HG02763 (cell line): Measurements from ENCODE around the gene PERM1.
"Not testable (repeated sequence)": the region's sequence is repeated elsewhere in the genome, so short reads cannot be mapped to it uniquely, and the experiment has no call there.

Source experiments
- ATAC-seq: cut with Tn5 transposase; IDR thresholded peaks from one replicate; pipeline ENCODE4 v1.9.1; 2021; ENCODE audit warnings: mild to moderate bottlenecking, moderate library complexity; ENCODE audit not compliant: unreplicated experiment

The PERM1 gene, protein sequence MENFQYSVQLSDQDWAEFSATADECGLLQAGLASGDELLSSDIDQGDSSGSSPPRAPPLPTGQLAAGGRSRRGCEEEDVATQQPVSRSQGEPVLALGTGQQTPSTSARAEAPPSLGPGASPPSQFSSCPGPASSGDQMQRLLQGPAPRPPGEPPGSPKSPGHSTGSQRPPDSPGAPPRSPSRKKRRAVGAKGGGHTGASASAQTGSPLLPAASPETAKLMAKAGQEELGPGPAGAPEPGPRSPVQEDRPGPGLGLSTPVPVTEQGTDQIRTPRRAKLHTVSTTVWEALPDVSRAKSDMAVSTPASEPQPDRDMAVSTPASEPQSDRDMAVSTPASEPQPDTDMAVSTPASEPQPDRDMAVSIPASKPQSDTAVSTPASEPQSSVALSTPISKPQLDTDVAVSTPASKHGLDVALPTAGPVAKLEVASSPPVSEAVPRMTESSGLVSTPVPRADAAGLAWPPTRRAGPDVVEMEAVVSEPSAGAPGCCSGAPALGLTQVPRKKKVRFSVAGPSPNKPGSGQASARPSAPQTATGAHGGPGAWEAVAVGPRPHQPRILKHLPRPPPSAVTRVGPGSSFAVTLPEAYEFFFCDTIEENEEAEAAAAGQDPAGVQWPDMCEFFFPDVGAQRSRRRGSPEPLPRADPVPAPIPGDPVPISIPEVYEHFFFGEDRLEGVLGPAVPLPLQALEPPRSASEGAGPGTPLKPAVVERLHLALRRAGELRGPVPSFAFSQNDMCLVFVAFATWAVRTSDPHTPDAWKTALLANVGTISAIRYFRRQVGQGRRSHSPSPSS

DNA sequence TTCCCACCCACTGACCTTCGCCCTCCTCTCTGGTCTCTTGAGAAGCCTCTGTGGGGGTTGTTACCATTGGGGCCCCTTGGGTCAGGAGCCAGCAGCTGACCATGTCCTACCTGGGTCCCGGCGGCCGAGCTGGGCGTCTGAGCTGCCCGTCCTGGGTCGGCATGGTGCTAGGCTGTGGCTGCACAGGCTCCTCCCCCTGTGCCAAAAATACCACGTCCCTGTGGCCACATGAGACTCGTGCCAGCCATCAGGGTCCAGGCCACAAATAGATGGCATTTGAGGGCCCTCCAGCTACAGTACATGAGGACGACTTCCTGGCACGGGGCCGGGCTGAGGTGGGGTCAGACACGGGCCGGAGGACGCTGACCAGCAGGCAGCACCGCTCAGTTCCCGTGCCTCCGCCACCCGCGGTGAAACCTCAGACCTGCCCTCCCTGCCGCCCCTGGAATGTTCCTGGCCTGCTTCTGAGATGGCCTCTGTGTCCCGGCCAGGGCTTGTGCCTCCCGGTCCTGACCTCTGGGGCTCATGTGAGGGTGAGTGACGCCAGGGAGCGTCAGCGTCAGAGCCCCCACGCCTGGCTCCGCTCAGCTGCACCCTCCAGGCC, at the start of gene PERM1:
TSS of gene PERM1 (minus strand) at position 139 of the 604 bp plus-strand sequence. CDS start 1,064 bp downstream, outside the sequence.
- ATAC-seq: no peak

DNA sequence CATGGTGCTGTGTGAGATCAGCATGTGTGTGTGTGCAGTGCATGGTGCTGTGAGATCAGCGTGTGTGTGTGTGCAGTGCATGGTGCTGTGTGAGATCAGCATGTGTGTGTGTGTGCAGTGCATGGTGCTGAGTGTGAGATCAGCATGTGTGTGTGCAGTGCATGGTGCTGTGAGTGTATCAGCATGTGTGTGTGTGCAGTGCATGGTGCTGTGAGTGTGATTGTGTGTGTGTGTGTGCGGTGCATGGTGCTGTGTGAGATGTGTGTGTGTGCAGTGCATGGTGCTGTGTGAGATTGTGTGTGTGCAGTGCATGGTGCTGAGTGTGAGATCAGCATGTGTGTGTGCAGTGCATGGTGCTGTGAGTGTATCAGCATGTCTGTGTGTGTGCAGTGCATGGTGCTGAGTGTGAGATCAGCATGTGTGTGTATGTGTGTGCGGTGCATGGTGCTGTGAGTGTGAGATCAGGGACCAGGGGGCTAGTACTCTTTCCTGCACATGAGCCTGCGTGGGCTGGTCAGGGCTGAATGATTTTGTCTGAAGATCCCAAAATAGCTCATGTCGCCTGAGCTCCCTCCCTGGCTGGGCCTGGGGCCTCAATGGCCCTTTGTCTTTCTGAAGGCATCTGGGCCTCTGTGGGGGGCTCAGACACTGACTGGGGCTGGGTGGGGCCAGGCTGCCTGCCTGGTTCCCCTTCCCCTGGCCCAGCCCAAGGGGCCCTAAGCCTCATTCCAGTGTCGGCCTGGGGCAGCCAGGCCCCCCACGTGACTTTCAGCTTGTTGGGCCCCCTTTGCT, 49.2 kb upstream of the PERM1 start:
- not testable (repeated sequence) for ATAC-seq

DNA sequence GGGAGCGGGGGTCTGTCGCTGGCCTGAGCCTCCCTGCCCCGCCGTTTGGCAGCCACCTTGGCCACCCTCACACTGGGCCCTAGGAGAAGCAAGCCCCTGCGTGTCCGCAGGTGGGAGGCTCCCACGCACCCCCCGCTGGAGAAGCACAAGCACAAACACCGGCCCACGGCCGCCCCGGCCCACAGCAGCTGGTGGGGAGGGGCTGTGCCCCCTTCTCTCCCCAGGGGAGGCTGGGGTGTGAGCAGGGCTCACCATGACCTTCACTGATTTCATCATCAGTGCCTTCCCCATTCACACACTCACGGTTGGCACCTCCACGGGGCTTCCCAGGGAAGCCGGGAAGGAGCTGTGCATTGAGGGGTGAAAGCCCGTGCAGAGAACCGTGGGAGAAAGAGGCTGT, 45.9 kb upstream of the PERM1 start:
- no peak for ATAC-seq

DNA sequence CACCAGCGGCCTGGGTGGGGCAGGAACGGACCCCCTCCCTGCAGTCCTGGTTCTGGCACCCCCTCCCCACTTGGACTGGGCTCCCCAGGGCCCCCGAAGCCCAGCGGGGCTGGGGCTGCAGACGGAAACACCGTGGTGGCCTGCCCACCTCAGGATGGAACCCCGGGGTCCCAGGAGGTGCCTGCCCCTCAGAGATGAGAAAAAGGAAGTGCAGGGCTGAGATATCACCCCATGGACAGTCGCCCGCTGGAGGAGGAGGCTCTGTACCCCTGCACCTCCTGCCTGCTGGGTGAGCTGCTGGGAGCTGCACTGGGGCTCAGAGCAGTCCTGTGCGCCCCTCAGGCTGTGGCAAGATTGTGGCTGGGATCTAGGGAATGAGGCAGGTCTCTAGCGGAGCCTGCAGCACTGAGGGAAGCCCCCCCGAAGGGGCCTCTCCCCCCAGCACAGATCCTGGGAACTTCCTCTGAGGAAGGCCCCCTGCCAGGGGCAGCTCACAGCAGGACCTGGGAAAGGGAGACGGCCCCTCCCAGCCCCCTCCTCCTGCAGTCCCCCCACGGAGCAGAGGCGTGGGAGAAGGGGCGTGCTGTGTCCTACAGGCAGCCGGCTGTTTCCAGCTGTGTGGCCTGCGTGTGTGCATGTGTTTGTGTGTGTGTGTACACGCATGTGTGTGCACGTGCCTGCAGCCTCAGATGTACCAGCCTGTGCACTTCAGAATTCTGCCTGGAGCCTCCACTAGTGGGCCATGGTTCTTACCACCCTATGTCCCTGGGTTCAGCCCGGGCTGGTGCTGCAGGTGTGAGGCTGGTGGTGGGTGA, 44.9 kb upstream of the PERM1 start:
- ATAC-seq: no peak

DNA sequence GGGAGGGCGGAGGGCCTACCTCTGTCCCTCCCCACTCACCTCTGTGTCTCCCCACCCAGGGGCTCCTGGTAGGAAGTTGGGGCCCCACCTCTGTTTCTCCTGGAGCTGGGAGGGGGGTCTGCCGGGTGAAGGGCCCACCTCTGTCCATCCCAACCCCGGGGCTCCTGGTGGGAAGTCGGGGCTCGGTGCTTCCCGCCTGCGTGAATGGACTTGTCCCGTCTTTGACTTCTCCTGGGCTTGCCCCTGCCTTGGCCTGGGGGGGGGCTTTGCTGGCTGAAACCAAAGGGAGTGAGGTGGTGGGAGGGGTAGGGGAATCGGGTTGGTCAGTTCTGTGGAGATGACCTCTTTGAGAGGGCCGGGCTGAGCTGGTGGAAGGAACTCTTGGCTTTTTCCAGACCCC, 43.8 kb upstream of the PERM1 start:
- no peak for ATAC-seq

DNA sequence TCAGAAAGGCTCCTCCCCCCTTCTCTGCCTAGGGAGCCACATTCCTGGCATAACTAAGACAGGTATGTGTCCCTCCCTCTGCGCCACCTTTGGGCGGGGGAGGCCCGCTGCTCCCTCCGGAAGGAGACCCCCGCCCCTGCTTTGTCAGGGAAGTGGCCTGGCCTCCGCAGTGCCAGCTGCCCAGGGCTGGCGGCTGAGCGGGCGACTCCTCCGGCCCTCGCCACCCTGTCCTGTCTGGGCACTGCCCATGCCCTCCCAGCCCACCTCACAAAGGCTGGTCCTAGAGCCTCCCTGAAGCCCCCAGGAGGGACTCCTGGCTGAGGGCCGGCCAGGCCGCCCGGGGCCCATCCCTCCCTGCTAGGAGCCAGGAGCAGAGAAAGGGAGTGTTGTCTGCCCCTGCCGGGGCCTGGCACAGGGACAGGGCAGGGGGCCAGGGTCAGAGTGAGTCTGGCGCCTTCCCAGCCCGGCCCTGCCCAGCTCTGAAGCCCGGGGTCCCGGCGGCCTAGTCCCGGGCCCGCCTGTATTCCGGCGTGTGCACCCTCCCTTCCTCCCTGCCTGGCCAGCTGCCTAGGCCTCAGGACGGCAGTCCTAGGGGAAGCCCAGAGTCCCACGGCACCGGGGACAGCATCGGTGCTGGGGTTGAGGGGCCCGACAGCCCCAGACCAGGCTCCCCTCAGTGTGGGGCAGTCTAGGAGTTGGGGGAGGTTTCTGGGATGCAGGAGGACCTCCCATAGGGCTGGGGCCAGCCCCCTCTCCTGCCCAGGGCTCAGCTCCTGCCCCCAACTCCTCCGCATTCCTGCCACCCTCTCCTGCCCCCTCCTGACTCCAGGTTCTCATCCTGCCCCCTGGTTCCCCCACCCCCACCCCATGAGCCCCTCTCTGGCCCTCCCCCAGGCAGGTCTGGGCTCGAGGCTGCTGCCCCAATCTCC, 43.1 kb upstream of the PERM1 start:
- ATAC-seq: no peak

DNA sequence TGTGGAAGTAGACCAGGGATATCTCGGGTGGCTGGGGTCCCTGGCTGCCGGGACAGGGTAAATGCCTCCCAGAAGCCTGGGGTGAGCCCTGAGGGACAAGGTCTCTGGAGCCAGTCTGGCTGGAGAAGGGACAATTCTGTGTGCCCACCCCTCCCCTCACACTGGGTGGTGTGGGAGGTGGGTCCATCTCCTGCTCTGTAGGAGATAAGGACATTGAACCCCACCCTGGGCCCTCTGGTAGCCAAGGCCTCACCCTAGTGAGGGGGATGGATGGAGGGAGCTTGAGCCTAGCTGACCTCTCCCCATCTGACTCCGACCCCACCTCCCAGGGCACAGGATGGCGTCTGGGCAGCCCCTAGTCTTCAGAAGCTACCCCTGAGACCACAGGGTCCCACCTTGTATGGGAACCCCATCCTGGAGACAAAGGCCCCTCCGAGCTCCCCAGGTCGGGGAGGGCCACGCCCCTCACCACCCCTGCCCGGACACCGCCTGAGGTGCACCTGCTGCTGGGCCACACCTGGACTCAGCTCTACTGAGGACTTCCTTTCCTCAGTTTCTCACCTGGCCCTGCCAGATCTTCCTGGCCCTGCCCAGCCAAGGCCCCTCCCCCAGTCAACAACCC, 42.4 kb upstream of the PERM1 start:
- ATAC-seq: no peak

DNA sequence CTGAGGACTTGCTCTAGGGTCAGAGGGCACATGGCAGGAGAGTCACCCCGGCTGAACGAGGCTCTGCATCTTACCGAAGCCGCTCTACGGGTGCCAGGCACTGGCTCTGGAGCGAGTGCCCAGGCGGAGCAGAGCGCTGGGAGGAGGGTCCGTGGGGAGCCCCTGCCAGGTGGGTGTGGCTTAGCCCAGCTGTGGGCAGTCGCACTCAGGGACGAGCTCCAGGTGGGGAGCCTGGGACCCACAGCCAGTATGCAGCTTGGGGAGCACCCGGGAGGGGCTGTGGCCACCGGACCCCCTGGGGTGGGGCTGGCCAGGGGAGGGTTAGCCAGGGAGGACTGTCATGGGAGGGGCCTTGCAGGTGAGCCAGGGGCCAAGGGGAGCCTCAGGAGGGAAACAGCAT, 41.8 kb upstream of the PERM1 start:
- ATAC-seq: no peak

DNA sequence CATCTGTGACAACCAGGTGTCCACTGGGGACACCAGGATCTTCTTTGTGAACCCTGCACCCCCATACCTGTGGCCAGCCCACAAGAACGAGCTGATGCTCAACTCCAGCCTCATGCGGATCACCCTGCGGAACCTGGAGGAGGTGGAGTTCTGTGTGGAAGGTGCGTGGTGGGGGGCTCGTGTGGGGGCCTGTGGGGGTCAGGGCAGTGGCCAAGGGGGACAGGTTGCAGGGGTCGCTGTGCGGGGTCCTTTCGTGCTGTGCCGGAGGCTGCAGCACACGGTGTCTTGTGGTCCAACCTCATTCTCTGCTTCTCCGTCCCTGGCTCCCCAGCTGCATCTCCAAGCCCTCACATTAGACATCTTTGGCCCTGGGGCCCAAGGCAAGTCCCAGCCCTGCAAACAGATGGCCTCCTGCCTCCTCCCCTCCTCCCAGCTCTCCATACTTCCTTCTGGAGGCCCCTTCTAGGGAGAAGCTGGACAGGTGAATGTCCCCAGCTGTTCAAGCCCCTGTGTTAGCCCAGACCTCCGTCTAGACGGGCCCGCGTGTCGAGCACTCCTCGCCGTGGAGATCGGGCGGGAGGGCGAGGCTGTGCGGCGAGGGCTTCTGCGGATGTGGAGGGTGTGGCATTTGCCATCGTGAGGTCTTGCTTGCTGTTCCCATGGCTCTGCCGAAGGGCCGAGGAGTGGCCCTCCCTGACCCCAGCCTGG, 40.6 kb upstream of the PERM1 start:
- no peak for ATAC-seq

DNA sequence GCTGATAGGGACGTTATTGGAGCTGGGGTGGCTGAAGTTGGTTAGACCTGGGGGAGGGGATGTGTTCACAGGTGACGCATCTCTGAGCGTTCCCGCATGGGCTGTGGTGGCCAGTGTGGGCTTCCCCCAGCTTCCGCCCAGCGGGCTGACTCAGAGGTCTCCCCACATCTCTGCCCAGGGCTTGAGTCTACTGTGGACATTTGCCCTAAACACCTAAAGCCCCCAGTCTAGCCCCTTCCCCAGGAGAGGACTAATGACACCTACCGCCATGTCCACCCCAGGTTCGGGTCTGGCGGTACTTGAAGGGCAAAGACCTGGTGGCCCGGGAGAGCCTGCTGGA, 40.0 kb upstream of the PERM1 start:
- no peak for ATAC-seq

DNA sequence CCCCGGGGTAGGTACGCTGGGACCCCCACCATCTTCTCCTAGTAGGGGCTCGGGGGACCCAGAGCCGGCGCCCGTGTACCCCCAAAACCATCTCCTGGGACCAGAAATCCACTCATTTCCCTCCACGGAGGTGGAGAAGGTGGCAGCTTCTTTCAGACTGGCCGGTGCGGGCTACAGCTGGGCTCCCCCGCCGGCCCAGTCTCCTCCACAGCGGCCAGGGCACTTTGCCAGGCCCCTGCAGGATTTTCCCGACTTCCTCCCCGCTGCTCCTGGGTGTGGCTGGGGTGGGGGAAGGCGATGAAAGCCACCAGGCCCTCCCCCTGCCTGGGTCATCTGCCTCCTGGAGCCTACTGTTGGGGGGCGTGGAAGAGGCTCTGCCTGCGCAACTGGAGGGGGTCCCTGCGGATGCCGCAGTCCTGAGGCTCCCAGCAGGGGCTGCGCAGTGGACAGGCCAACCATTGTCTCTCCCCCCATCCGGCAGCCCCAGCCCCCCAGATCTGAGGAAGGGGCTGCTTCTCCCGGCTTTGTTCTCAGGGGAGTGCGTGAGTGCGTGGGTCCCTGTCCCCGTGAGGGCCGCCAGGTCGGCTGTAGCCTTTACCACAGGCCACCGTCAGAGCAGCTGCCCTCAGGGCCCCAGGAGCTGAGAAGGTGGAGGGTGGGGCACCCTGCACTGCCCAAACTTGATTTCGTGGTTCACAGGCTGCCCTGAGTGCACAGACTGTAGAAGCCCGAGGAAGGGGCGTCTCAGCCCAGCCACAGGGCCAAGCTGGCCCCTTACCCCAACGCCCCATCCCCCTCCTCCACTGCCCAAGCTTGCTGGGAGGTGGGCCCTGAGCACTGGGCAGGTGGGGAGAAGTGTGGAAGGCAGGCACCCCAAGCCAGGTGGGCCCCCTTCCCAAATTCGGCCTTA, 39.4 kb upstream of the PERM1 start:
- ATAC-seq: no peak

DNA sequence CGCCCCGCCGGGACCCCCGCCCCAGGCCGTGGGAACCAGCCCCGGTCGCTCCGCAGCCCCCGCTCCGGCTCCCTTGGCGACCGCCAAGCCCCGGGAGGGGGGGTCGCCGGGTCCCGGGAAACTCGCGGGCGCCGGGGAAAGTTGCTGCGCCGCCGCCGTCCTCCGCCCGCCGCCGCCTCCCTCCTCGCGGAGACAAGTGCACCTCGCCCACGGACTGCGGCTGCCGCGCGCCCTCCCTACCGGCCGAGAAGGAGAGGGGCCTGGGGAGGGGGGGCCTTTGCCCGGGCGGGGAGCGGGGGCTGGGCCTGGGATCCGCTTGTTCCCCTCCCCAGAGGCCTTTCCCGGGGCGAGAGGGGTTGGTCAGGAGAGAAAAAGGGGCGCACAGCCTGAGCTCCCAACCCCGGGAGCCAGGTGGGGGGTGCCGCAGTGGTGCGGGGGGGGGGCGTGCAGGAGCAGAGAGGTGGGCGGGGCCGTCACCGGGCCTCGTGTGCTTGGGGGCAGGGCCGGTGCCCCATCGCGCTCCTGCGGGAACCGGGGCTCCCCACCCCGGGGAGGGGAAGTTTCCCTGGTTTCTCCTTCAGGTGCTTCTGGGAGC, 38.6 kb upstream of the PERM1 start:
- ATAC-seq: no peak

DNA sequence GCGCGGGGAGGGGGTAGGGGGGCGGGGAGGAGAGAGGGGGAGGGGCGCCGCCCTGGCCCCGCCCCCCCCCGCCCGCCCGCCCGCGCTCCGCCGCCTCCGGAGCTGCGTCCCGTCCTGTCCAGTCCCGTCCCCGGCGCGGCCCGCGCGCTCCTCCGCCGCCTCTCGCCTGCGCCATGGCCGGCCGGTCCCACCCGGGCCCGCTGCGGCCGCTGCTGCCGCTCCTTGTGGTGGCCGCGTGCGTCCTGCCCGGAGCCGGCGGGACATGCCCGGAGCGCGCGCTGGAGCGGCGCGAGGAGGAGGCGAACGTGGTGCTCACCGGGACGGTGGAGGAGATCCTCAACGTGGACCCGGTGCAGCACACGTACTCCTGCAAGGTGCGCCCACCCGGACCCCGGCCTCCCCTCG, 38.1 kb upstream of the PERM1 start, which contains the start of gene AGRN:
TSS of gene AGRN (plus strand) at position 121 of the 405 bp plus-strand sequence. CDS start at position 174, 53 bp downstream.
- ATAC-seq: peak; percentile 24

DNA sequence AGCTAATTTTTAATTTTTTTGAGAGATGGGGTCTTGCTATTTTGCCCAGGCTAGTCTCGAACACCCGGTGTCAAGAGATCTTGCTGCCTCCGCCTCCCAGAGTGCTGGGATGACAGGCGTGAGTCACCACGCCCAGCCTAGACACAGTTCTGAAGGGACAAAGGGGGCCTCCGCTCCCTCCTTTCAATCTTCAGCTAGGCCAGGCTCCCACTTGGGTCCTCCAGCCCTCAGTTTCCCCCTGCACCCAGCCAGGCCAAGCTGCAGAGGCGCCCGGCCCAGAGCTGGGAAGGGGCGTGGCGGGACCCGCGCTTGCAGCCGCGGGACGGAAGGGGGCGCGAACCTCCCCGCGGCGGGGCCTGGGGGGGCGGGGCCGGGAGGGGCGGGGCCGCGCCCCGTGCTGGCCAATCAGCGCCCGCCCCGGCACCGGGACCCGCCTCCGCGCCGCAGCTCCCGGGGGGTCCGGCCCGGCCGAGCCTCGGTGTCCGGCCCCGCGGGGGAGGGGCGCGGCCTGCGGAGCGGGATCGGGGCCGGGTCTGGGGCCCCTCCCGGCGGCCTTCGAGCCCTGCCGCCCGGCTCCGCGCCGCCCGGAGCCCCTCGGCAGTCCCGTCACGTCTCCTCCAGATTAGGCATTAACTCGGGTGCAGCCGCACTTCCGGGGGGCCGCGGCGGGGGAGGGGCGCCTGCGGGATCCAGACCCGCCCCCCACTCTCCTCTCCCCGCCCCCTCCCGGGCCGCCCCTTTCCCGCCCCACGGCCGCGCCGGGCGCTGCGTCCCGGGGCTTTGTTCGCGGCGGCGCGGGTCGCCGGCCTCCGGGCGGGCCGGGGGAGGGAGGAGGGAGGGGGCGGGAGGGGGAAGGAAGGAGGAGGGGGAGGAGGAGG, 37.5 kb upstream of the PERM1 start:
- ATAC-seq: peak; percentile 73

DNA sequence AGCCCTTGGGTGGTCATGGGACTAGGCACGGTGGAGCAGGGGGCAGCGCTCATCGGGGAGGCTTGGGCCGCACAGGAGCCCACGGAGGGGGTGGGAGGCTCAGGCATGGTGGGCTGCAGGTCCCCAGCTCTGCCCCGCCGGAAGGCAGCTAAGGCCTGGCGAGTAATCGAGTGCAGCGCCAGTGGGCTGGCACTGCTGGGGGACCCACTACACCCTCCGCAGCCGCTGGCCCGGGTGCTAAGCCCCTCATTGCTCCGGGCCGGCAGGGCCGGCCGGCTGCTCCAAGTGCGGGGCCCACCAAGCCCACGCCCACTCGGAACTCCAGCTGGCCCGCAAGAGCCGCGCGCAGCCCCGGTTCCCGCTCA, 36.4 kb upstream of the PERM1 start:
- ATAC-seq: not testable (repeated sequence)
